GM19328 (cell line): ENCODE results near the gene GHRL.
A peak's percentile ranks its signal among the peaks of the same experiment; 100 is the strongest.

Experiments
- ATAC-seq: cut with Tn5 transposase; IDR thresholded peaks from one replicate; pipeline ENCODE4 v1.9.1; 2021; ENCODE audit warnings: mild to moderate bottlenecking, moderate library complexity; ENCODE audit not compliant: unreplicated experiment

The GHRL gene

GRCh38 chr3:10248184-10248983 is 44.4 kb downstream of the GHRL start, which contains the start of gene TATDN2:
Gene TATDN2, plus strand, starts transcription at chr3:10248459. Its CDS starts 742 bp downstream, at chr3:10249201.
- peak; percentile 97 for ATAC-seq

DNA sequence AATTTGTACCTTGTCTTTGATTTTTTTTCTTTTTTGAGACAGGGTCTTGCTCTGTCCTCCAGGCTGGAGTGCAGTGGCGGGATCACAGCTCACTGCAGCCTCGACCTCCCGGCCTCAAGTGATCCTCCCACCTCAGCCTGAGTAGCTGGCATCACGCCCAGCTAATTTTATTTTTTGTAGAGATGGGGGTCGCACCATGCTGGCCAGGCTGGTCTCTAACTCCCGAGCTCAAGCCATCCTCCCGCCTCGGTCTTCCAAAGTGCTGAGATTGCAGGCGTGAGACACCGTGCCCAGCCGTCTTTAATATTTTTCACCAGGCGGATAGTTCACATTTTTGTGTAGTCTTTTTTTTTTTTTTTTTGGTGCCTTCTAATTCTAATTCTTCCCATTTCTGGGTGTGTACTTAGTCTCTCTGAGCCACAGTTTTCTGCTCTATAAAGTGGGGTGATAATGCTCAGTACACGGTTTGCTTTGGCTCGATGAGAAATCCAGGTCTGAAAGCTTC is 45.0 kb downstream of the GHRL start:
- ATAC-seq = no peak

GRCh38 chr3:10245081-10245712 is 47.5 kb downstream of the GHRL start:
- no peak for ATAC-seq

GRCh38 chr3:10244009-10244408 is 48.7 kb downstream of the GHRL start:
- ATAC-seq = no peak

DNA sequence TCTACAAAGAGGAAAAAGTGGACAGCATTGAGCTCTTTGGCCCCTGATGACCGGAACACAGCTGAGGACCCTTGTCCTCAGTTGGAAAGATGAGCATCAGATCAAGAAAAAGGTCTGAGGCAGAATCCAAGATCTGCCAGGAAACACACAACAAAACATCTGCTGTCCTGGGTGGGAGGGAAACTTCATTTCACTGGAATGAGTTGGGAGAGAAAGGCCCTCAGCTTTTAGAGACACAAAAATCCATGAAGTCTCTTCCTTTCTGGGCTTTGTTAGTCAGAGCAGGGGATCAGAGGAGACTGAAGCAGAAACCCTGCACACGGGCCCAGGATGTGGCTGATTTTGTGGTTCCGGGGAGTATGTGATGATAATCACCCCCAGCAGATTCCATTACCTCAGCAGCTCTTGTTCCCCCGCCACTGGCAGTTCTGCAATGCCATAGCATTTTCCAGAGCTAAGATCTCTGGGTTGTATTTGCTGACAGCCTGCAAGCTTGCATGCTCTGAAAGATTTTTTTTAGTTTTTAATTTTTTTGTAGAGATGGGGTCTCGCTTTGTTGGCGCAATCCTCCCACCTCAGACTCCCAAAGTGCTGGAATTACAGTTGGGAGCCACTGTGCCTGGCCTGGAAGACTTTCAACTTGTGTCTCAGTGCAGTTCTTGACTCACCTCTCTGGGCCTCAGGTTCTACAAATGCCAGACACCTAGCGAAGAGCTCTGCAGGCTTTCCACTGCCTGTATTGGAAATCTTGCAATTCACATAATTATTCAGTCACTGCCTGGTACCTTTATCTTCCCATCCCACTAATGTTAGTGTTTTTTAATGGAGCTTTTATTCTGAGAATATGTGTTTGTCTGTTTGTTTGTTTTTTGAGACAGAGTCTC is 50.3 kb downstream of the GHRL start:
- ATAC-seq = no peak

DNA sequence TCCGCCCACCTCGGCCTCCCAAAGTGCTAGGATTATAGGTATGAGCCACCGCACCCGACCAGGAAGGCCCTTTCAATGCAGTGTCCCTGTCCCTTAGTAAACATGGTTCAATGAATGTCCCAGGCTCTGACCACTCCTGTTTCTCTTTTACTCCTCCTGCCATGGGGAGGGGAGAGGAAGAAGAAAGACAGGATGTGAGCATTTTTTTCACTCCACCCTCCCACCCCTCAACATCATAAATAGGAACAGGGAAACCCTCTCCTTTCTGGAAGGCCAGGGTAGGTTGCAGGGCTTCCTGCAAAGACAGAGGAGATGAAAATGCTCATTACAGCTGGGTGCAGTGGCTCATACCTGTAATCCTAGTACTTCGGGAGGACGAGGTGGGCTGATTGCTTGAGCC is 51.9 kb downstream of the GHRL start:
- no peak for ATAC-seq

GRCh38 chr3:10238345-10239183 is 54.2 kb downstream of the GHRL start:
- ATAC-seq = no peak
